Endothelial cell of coronary artery (primary cell): Measurements from ENCODE around the gene AGXT2. TPM values are rescaled to one million over a fixed set of nuclear protein-coding genes. Genes with fewer than 3 reads are reported as not detected.

Experiments
- total RNA-seq: library from RNA; depleted of rRNA; stranded (reverse); fragments of >200 nt; gene quantifications from 2 replicates; pipeline ENCODE4 v1.2.3, GENCODE V29; 2014

Gene AGXT2
- total RNA-seq = not detected in 2 replicates

GRCh38 chr5:35047785-35048404 lies at the start of gene AGXT2:
AGXT2 (minus strand) TSS chr5:35047949; CDS start chr5:35047892, 57 bp downstream.

Other genes with a start within 250 kb of the AGXT2 start
- 0.09 TPM in 1 of 2 replicates, not detected in the other for gene TTC23L, start 208.8 kb downstream of the AGXT2 start, total RNA-seq
- gene RAD1, start 132.4 kb downstream of the AGXT2 start, total RNA-seq = 22.8 and 27.4 TPM in 2 replicates
- 32.4 and 33.6 TPM in 2 replicates for gene BRIX1, start 132.2 kb downstream of the AGXT2 start, total RNA-seq
- gene DNAJC21, start 118.4 kb downstream of the AGXT2 start, total RNA-seq = 29.1 and 42.0 TPM in 2 replicates
- not detected in 2 replicates for gene PRLR, start 182.5 kb upstream of the AGXT2 start, total RNA-seq